ENCODE measurements around the gene FTL. TPM values are rescaled to one million over a fixed set of nuclear protein-coding genes. Genes with fewer than 3 reads are reported as not detected.

FTL gene
- total RNA-seq, 1 experiment from 2014 or later: 754 TPM

- DNase-seq (ENCODE audit: low read depth): no peak
Observed at GRCh38 chr19:48945817-48946216, 19.3 kb upstream of the FTL start.

GRCh38 chr19:48946463-48947257 lies 18.4 kb upstream of the FTL start:
- no peak for DNase-seq (ENCODE audit: low read depth)

GRCh38 chr19:48947258-48947542 lies 17.9 kb upstream of the FTL start:
- no peak for DNase-seq (ENCODE audit: low read depth)

DNA sequence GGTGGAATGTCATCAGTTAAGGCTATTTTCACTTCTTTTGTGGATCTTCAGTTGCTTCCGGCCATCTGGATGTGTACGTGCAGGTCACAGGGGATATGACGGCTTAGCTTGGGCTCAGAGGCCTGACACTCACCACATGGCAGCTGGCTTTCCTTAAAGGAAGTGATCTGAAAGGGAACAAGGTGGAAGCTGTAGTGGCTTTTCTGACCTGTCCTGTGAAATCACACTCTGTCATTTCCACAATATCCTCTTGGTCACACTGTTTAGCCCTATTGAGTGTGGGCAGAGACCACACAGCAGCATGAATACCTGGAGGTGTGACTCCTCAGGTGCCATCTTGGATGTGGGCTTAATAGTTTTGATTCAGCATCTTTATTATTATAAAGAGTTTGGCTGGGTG lies 14.9 kb upstream of the FTL start:
- no peak for DNase-seq (ENCODE audit: low read depth)

GRCh38 chr19:48950830-48951519 lies 14.1 kb upstream of the FTL start:
- DNase-seq (ENCODE audit: low read depth): no peak

- DNase-seq (ENCODE audit: low read depth): no peak
Observed at GRCh38 chr19:48953141-48953540, 12.0 kb upstream of the FTL start.

DNA sequence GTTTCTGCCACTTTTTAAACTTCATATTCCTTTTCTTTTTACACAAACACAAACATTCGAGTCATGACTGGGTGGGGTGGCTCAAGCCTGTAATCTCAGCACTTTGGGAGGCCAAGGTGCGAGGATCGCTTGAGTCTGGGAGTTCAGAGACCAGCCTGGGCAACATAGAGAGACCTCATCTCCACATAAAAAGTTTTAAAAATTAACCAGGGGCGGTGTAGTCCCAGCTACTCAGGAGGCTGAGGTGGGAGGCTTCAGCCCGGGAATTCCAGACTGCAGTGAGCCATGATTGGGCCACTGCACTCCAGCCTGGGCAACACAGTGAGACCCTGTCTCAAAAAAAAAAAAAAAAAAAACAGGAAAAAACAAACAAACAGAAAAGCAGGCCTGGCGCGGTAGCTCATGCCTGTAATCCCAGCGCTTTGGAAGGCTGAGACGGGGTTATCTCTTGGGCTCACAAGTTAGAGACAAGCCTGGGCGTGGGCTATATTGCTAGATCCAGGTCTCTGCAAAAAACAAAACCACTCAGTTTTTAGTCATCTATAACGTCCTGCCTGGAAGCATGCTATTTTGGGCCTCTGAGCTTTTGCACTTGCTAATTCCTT lies 11.0 kb upstream of the FTL start:
- DNase-seq (ENCODE audit: low read depth): no peak

- peak; percentile 99 for DNase-seq (ENCODE audit: low read depth)
Observed at GRCh38 chr19:48954595-48955307, 10.4 kb upstream of the FTL start, which contains the start of gene BAX. TSS of gene BAX (plus strand) at chr19:48954875. CDS start at chr19:48954929, 54 bp downstream.

GRCh38 chr19:48955308-48955958 lies 9.7 kb upstream of the FTL start:
- DNase-seq (ENCODE audit: low read depth): no peak

GRCh38 chr19:48958006-48958405 lies 7.1 kb upstream of the FTL start:
- DNase-seq (ENCODE audit: low read depth): no peak

DNA sequence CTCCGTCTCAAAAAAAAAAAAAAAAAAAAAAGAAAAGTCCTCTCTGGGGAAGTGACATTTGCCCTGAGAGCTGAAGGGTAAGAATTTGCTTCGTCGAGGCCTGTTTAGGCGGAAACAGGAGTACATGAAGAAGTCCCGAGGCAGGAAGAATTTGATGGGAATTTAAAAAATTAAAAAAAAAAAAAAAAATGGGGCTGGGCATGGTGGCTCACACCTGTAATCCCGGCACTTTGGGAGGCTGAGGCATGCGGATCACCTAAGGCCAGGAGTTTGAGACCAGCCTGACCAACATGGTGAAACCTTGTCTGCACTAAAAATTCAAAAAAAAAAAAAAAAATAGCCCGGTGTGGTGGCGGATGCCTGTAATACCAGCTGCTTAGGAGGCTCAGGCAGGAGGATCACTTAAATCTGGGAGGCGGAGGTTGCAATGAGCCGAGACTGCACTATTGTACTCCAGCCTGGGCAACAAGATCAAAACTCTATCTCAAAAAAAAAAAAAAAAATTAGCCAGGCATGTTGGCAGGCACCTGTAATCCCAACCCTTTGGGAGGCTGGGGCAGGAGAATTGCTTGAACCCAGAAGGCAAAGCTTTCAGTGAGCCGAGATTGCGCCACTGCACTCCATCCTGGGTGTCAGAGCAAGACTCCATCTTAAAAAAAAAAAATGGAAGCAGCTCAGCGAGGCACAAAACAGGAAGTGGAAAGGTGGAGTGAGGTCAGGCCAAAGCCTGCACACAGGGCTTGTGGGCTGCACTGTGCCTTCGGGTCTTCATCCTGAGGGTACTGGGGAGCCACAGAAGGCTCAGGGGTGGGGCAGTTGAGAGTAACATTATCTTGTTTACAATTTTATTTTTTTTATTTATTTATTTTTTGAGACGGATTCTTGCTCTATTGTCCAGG lies 5.5 kb upstream of the FTL start:
- DNase-seq (ENCODE audit: low read depth): no peak

GRCh38 chr19:48961051-48961649 lies 4.0 kb upstream of the FTL start:
- DNase-seq (ENCODE audit: low read depth): no peak

GRCh38 chr19:48961673-48962028 lies 3.5 kb upstream of the FTL start:
- DNase-seq (ENCODE audit: low read depth): no peak

GRCh38 chr19:48962029-48962848 lies 2.9 kb upstream of the FTL start:
- peak; percentile 69 for DNase-seq (ENCODE audit: low read depth)

DNA sequence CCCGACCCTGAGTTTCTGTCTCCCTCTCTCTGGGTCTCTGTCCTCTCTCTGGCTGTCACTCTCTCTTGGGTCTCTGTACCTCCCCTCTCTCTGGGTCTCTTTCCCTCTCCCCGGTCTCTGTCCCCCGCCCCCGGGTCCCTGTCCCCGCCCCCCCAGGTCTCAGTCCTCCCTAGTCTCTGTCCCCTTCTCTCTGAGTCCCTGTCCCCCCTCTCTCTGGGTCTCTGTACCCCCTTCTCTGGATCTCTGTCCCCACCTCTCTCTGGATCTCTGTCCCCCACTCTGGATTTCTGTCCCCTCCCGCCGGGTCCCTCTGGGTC lies 2.3 kb upstream of the FTL start:
- DNase-seq (ENCODE audit: low read depth): no peak

- peak; percentile 89 for DNase-seq (ENCODE audit: low read depth)
Observed at GRCh38 chr19:48963371-48964204, 1.5 kb upstream of the FTL start.

- no peak for DNase-seq (ENCODE audit: low read depth)
Observed at GRCh38 chr19:48964205-48965039, 687 bp upstream of the FTL start.
